MCF 10A (cell line): Measurements from ENCODE around the gene BARX2. TPM values are rescaled to one million over a fixed set of nuclear protein-coding genes. Genes with fewer than 3 reads are reported as not detected.

Experiments
- BruUV-seq: library from RNA; stranded (reverse); fragments of 400-500 nt; replicated peaks from 2 replicates; lab custom pipeline; 2021; lab: Mats Ljungman, UMichigan
- CTCF ChIA-PET: fragments of 300-600 bp; sonication (Branson Sonifier 250); formaldehyde crosslinking; extraction: SDS; loops from one replicate; lab custom pipeline; 2021; ENCODE audit warnings: antibody characterized with exemption, inconsistent platforms; lab: Yijun Ruan, JAX
- POLR2A ChIA-PET: fragments of 300-600, 350-650 bp; sonication (Branson Sonifier 250); formaldehyde crosslinking; extraction: SDS; loops from one replicate; lab custom pipeline; 2020; ENCODE audit warnings: antibody characterized with exemption, inconsistent platforms; lab: Yijun Ruan, JAX
- DNase-seq: peaks from one replicate; pipeline ENCODE4 v3.0.0-alpha.2; 2018; ENCODE audit not compliant: unreplicated experiment
- H3K27ac Mint-ChIP-seq: one replicate; pipeline ENCODE4 v1.8.0; 2022; ENCODE audit warnings: mild to moderate bottlenecking, low read depth, mixed read lengths; ENCODE audit not compliant: unreplicated experiment
- H3K27me3 Mint-ChIP-seq: one replicate; pipeline ENCODE4 v1.8.0; 2022; ENCODE audit warnings: mixed read lengths; ENCODE audit not compliant: insufficient read depth, unreplicated experiment
- H3K36me3 Mint-ChIP-seq: one replicate; pipeline ENCODE4 v1.8.0; 2022; ENCODE audit warnings: mild to moderate bottlenecking, moderate library complexity, mixed read lengths; ENCODE audit not compliant: insufficient read depth, unreplicated experiment
- H3K4me1 Mint-ChIP-seq: one replicate; pipeline ENCODE4 v1.8.0; 2022; ENCODE audit warnings: mixed read lengths; ENCODE audit not compliant: insufficient read depth, unreplicated experiment
- H3K4me3 Mint-ChIP-seq: one replicate; pipeline ENCODE4 v1.8.0; 2022; ENCODE audit warnings: mild to moderate bottlenecking, moderate library complexity, mixed read lengths; ENCODE audit not compliant: unreplicated experiment
- H3K9me3 Mint-ChIP-seq: one replicate; pipeline ENCODE4 v1.8.0; 2022; ENCODE audit warnings: mixed read lengths; ENCODE audit not compliant: unreplicated experiment
- intact Hi-C: fragments of 100-400 bp; cut with micrococcal nuclease; formaldehyde crosslinking; loops from 2 replicates; pipeline ENCODE4 v1.14.1; 2022
- total RNA-seq: library from RNA; stranded (reverse); gene quantifications from 2 replicates; pipeline ENCODE4 v1.2.3, GENCODE V29; 2022
- TF ChIP-seq, protein P1 (sequence below): fragments of 200-600 bp; IDR thresholded peaks from one replicate; pipeline ENCODE4 v1.8.0; 2022; ENCODE audit warnings: antibody characterized with exemption, mild to moderate bottlenecking; ENCODE audit not compliant: unreplicated experiment

BARX2 gene
- total RNA-seq, 1 experiment from 2014 or later: not detected

DNA sequence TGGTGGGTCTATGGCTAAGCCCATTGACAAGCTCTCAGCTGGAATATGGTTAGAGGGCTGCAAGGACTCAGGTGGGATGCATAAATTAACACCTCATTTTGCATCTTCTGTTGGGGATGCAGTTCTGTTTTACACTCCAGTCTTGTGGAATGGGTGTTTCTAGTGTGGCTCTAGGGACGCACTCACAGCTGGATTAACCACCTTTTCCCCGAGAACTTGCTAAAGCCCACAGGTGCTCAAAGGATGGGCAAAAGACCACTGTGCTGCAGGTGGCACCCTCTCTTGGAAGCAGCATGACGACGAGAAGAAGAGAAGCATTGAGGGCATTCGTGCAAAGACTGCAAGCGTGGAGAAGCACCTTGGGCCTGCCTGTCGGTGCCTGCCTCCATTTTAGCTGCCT, 6.9 kb downstream of the BARX2 start:
- ChIA-PET CTCF (interaction anchor here (0.7 kb wide), 1 partner anchor 24 kb away, joined by 4 read pairs; no protein-coding TSS in a partner anchor), POLR2A (interaction anchor here (0.7 to 0.8 kb wide), 2 partner anchors 34 to 226 kb away, joined by 3 read pairs; no protein-coding TSS in a partner anchor)
- Mint-ChIP-seq H3K4me3 (no peak overlapping the region), H3K27ac (no peak overlapping the region), H3K36me3 (no peaks in the 10 kb centered on the region), H3K4me1 (no peaks in the 10 kb centered on the region), H3K9me3 (no peaks in the 10 kb centered on the region), H3K27me3 (peaks cover 96% of the 10 kb centered on the region)
- no peak for DNase-seq
- TF ChIP-seq, protein P1, sequence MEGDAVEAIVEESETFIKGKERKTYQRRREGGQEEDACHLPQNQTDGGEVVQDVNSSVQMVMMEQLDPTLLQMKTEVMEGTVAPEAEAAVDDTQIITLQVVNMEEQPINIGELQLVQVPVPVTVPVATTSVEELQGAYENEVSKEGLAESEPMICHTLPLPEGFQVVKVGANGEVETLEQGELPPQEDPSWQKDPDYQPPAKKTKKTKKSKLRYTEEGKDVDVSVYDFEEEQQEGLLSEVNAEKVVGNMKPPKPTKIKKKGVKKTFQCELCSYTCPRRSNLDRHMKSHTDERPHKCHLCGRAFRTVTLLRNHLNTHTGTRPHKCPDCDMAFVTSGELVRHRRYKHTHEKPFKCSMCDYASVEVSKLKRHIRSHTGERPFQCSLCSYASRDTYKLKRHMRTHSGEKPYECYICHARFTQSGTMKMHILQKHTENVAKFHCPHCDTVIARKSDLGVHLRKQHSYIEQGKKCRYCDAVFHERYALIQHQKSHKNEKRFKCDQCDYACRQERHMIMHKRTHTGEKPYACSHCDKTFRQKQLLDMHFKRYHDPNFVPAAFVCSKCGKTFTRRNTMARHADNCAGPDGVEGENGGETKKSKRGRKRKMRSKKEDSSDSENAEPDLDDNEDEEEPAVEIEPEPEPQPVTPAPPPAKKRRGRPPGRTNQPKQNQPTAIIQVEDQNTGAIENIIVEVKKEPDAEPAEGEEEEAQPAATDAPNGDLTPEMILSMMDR: no peak
- intact Hi-C loops: no loop called here
- no TSS peak for BruUV-seq

DNA sequence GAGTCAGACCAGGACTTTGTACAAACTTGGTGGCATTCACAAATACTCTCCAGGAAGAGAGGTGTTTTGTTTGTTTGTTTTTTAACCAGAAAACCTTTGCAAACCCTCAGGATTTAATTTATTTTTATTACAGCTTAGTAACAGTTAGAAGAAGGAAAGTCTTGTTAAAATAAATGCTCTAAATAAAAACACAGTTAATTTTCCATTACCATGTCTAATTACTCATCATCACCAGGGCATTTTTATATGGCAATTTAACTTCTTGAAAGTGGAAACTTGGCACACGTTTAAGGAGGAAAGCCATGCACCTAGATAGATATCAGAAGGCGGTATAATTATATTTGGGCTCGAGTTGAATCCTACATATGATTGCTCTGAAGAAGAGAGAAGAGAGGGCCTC, 7.4 kb downstream of the BARX2 start:
- Mint-ChIP-seq H3K9me3 (no peaks in the 10 kb centered on the region), H3K27ac (no peak overlapping the region), H3K4me1 (no peaks in the 10 kb centered on the region), H3K36me3 (no peaks in the 10 kb centered on the region), H3K27me3 (peaks cover 96% of the 10 kb centered on the region), H3K4me3 (no peak overlapping the region)
- no peak for DNase-seq
- ChIA-PET POLR2A (interaction anchor here (0.7 to 0.8 kb wide), 2 partner anchors 33 to 225 kb away, joined by 3 read pairs; no protein-coding TSS in a partner anchor), CTCF (interaction anchor here (0.7 kb wide), 1 partner anchor 23 kb away, joined by 4 read pairs; no protein-coding TSS in a partner anchor)
- TF ChIP-seq, protein P1: no peak
- no TSS peak for BruUV-seq
- intact Hi-C loops: no loop called here

DNA sequence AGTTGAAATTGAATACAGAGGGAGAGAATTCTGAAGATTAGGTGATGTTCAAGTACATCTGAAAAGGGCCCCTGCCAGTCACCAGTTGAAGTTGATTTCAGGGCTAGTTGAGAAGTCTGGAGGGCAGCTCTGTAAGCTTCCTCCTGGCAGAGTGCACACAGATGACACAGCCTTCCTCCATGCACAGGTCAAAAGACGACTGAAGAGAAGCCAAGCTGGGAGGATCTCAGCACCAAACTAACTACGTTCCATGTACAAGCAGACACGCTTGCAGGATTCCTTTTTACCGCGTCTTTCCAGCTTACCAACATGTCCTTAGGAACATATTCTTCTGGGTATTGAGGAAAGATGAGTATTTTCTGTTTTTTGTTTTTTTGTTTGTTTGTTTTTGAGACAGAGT, 7.9 kb downstream of the BARX2 start:
- H3K9me3 Mint-ChIP-seq: no peaks in the 10 kb centered on the region
- TF ChIP-seq, protein P1: no peak
- POLR2A ChIA-PET: interaction anchor here (0.6 kb wide), 1 partner anchor 192 kb away, joined by 3 read pairs; no protein-coding TSS in a partner anchor
- peaks cover 96% of the 10 kb centered on the region for H3K27me3 Mint-ChIP-seq
- H3K36me3 Mint-ChIP-seq: no peaks in the 10 kb centered on the region
- no peak overlapping the region for H3K27ac Mint-ChIP-seq
- CTCF ChIA-PET: no interaction called here
- no peak overlapping the region for H3K4me3 Mint-ChIP-seq
- BruUV-seq: no TSS peak
- H3K4me1 Mint-ChIP-seq: no peaks in the 10 kb centered on the region
- intact Hi-C loops: no loop called here
- DNase-seq: no peak

DNA sequence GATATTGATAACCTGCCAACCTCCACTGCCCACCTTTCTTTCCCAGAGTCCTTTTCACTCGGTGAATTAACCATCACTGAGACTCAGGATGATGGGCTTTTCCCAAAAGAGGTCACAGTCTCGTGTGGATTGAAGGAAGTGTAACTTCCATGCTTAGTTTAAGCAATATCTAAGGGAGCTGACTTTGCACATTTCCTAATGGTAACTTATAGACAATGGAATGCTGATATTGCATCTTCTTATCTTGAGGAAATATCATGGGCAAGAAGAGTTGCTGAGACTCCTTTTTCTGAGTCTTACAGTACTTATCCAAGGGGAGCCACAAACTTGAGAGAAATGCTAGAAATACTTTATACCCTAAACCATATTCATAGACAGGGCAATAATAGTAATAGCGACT, 8.8 kb downstream of the BARX2 start:
- H3K27ac Mint-ChIP-seq: no peak overlapping the region
- no peaks in the 10 kb centered on the region for H3K9me3 Mint-ChIP-seq
- H3K36me3 Mint-ChIP-seq: no peaks in the 10 kb centered on the region
- no peaks in the 10 kb centered on the region for H3K4me1 Mint-ChIP-seq
- no TSS peak for BruUV-seq
- no peak overlapping the region for H3K4me3 Mint-ChIP-seq
- intact Hi-C loops: no loop called here
- TF ChIP-seq, protein P1: no peak
- DNase-seq: no peak
- peaks cover 89% of the 10 kb centered on the region for H3K27me3 Mint-ChIP-seq
- ChIA-PET CTCF (interaction anchor here (0.6 to 2.0 kb wide), 4 partner anchors 9 to 366 kb away, joined by 3 to 13 read pairs (median 6); partner anchors contain the start of gene BARX2), POLR2A (interaction anchor here (0.6 to 1.0 kb wide), 2 partner anchors 70 to 363 kb away, joined by 3 read pairs; no protein-coding TSS in a partner anchor)
